IPS-15b (cell line): ENCODE results near the gene CDH16.
"Not testable (repeated sequence)": the region's sequence is repeated elsewhere in the genome, so short reads cannot be mapped to it uniquely, and the experiment has no call there.

Experiments used
- H3K27me3 ChIP-seq: one replicate; pipeline ENCODE4 v1.6.1; 2013; ENCODE audit warnings: low read length; ENCODE audit not compliant: control insufficient read depth, insufficient read depth
- H3K36me3 ChIP-seq: one replicate; pipeline ENCODE4 v1.6.1; 2013; ENCODE audit warnings: low read length; ENCODE audit not compliant: control insufficient read depth, insufficient read depth
- H3K4me1 ChIP-seq: one replicate; pipeline ENCODE4 v1.6.1; 2013; ENCODE audit warnings: mild to moderate bottlenecking, low read length; ENCODE audit not compliant: control insufficient read depth, insufficient read depth
- H3K4me3 ChIP-seq: one replicate; pipeline ENCODE4 v1.5.1; 2013; ENCODE audit warnings: low read depth, low read length
- H3K9ac ChIP-seq: one replicate; pipeline ENCODE4 v1.6.1; 2013; ENCODE audit warnings: low read depth, mild to moderate bottlenecking, low read length
- H3K9me3 ChIP-seq: one replicate; pipeline ENCODE4 v1.6.1; 2013; ENCODE audit warnings: mild to moderate bottlenecking, low read length; ENCODE audit not compliant: control insufficient read depth, insufficient read depth

The CDH16 gene

GRCh38 chr16:66896682-66897081 is 22.0 kb downstream of the CDH16 start:
- H3K9ac ChIP-seq, H3K27me3 ChIP-seq, H3K4me1 ChIP-seq, H3K4me3 ChIP-seq, H3K36me3 ChIP-seq, H3K9me3 ChIP-seq: not testable (repeated sequence)

DNA sequence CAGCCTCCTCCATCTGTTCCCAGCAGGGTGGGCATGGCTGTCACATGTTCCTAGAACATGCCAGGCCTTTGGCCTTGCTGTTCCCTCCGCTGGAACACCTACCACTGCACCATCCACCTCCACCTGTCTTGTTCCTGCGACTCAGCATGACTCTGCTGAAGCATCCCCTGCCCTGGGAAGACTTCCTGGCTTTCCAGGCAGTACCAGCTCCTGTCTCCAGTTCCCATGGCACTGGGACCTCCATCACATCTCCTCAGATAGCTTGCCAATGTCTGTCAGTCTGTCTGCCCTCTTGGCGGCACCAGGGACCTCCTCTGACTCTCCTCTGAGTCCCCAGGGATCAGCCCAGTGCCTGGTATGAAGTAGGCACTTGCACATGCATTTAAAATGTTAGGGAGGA is 22.7 kb downstream of the CDH16 start:
- Histone ChIP-seq H3K9ac (no peak overlapping the region), H3K9me3 (no peaks in the 10 kb centered on the region), H3K36me3 (no peaks in the 10 kb centered on the region), H3K4me3 (no peak overlapping the region), H3K27me3 (no peaks in the 10 kb centered on the region), H3K4me1 (peaks cover 2% of the 10 kb centered on the region)

- no peaks in the 10 kb centered on the region for H3K27me3 ChIP-seq
These were observed 23.1 kb downstream of the CDH16 start for GRCh38 chr16:66895689-66895979.

DNA sequence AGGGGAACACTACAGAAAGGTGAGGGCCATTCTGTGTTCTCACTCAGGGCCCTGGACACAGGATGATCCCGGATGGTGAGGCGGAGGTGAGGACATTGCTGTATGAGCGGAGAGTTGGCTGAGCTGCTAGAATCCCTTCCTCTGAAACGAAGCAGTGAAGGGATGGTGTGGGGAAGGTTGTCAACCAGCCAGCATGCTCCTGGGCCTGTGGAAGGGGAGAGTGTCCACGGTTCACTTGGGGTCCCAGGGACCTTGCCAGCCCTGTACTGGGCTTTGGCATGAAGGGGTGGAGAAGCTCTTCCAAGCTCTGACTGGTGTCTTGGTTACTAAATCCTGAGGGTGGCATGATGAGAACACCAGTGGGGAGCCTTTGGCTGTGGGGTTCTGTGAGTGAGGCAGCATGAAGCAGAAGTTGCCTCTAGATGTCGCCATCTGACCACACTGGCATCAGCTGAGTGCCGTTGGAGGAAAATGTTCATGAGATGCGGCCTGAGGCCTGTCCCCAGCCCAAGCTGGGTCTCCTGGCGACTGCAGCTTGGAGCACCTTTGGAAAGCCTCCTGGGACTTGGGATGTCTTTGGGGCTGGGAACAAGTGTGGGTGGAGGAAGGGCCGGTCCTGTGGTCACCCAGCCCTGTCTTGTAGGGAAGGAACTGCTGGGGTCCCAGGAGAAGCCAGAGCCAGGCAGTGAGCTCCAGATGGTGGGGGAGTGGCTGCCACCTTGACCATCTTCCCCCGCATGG is 23.6 kb downstream of the CDH16 start:
- Histone ChIP-seq H3K27me3 (no peaks in the 10 kb centered on the region), H3K9ac (no peak overlapping the region), H3K36me3 (no peaks in the 10 kb centered on the region), H3K9me3 (no peaks in the 10 kb centered on the region), H3K4me3 (no peak overlapping the region), H3K4me1 (peaks cover under 1% of the 10 kb centered on the region)

More at GRCh38 chr16:66895689-66895979, 23.1 kb downstream of the CDH16 start:
- no peak overlapping the region for H3K4me3 ChIP-seq
- H3K36me3 ChIP-seq, result no peaks in the 10 kb centered on the region
- no peak overlapping the region for H3K9ac ChIP-seq
- peaks cover 2% of the 10 kb centered on the region for H3K4me1 ChIP-seq
- H3K9me3 ChIP-seq, result no peaks in the 10 kb centered on the region

- Histone ChIP-seq H3K36me3 (no peaks in the 10 kb centered on the region), H3K4me3 (no peak overlapping the region), H3K9me3 (no peaks in the 10 kb centered on the region), H3K27me3 (no peaks in the 10 kb centered on the region), H3K4me1 (no peaks in the 10 kb centered on the region), H3K9ac (no peak overlapping the region)
These were observed 24.6 kb downstream of the CDH16 start for GRCh38 chr16:66894055-66894454.

GRCh38 chr16:66891797-66892196 is 26.9 kb downstream of the CDH16 start:
- H3K4me3 ChIP-seq, result no peak overlapping the region
- no peaks in the 10 kb centered on the region for H3K4me1 ChIP-seq
- H3K36me3 ChIP-seq, result no peaks in the 10 kb centered on the region

DNA sequence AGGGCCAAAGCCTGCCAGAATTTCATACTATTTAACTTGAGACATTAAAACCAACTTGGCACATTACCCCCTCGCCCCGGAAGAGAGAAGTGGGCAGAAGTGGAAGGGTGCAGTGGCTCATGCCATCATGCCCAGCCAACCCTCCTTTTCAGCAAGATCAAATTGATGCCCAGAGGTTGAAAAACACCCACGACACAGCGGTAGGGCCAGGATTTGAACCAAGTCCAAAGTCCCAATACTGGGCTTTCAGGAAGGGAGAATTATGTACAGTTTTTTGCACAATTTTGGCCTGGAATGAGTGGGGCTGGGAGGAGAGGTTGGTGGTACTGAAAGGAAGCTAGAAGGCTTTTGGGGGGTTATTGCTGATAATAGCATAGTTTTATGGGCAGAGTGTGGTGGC is 27.3 kb downstream of the CDH16 start:
- Histone ChIP-seq H3K27me3 (no peaks in the 10 kb centered on the region), H3K9ac (no peak overlapping the region), H3K9me3 (no peaks in the 10 kb centered on the region), H3K36me3 (no peaks in the 10 kb centered on the region), H3K4me3 (no peak overlapping the region), H3K4me1 (no peaks in the 10 kb centered on the region)

More at GRCh38 chr16:66891797-66892196, 26.9 kb downstream of the CDH16 start:
- H3K9ac ChIP-seq, result no peak overlapping the region
- H3K27me3 ChIP-seq, result no peaks in the 10 kb centered on the region
- no peaks in the 10 kb centered on the region for H3K9me3 ChIP-seq

- Histone ChIP-seq H3K27me3 (no peaks in the 10 kb centered on the region), H3K4me1 (no peaks in the 10 kb centered on the region), H3K36me3 (no peaks in the 10 kb centered on the region), H3K9ac (no peak overlapping the region), H3K9me3 (no peaks in the 10 kb centered on the region), H3K4me3 (no peak overlapping the region)
These were observed 27.9 kb downstream of the CDH16 start for GRCh38 chr16:66890799-66891198.

GRCh38 chr16:66889622-66890021 is 29.1 kb downstream of the CDH16 start:
- peaks cover 10% of the 10 kb centered on the region for H3K36me3 ChIP-seq
- no peaks in the 10 kb centered on the region for H3K27me3 ChIP-seq
- no peak overlapping the region for H3K4me3 ChIP-seq
- H3K4me1 ChIP-seq, result no peaks in the 10 kb centered on the region
- H3K9me3 ChIP-seq, result no peaks in the 10 kb centered on the region
- H3K9ac ChIP-seq, result no peak overlapping the region

DNA sequence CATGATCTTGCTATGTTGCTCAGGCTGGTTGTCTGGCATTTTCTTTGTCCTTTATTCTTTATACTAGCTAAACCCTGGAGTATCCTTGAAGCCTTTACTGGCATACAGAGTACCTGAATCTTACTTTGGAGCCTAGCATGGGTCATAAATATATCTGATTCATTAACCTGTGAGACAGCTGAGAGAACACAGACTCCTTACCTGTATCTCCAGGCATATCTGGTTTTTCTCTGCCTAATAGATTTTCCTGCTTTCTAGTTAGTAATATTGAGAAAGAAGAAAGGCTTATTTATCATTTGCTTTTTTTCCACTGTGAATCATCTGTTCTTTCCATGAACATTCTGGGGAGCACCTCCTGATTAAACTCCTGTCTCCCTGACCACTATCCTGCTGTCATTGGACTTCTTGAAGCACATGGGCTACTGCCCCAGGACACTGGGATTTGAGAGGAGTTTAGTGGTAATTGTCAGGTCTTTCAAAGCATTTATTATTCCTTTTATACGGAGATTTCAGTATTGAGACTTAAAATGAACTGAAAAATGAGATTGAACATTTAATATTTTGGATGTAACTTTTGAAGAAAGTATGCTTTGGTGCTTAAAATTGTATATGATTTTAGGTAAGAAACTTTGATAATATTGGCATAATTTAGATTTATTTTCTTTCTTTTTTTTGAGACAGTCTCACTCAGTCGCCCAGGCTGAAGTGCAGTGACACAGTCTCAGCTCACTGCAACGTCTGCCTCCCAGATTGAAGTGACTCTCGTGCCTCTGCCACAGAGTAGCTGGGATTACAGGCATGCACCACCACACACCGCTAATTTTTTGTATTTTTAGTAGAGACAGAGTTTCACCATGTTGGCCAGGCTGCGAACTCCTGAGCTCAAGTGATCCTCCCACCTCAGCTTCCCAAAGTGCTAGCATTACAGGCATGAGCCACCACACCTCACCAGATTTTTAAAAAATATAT is 29.8 kb downstream of the CDH16 start:
- no peak overlapping the region for H3K9ac ChIP-seq
- no peaks in the 10 kb centered on the region for H3K9me3 ChIP-seq
- peaks cover 14% of the 10 kb centered on the region for H3K36me3 ChIP-seq
- H3K4me3 ChIP-seq, result no peak overlapping the region
- H3K27me3 ChIP-seq, result no peaks in the 10 kb centered on the region
- H3K4me1 ChIP-seq, result no peaks in the 10 kb centered on the region

DNA sequence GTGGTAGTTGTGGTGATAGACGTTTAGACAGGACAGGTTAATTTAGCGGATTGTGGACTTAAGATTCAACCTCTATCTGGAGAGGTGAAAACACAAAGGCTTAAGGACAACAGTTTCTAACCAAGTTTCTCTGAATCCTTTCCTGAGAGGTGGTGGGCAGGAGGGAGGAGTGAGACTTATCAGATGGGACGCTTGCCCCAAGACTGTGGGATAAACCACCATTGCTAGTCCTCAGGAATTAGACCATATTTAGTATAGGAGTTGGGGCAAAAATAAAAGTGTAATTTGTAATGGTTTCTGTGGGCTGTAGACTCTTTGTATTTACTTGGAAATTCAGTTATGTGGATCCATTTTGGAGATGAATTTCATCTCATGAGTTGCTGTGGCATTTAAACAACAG is 31.8 kb downstream of the CDH16 start:
- H3K9me3 ChIP-seq, result no peaks in the 10 kb centered on the region
- peaks cover 14% of the 10 kb centered on the region for H3K36me3 ChIP-seq
- H3K4me3 ChIP-seq, result no peak overlapping the region
- no peaks in the 10 kb centered on the region for H3K27me3 ChIP-seq
- H3K9ac ChIP-seq, result no peak overlapping the region
- H3K4me1 ChIP-seq, result no peaks in the 10 kb centered on the region

DNA sequence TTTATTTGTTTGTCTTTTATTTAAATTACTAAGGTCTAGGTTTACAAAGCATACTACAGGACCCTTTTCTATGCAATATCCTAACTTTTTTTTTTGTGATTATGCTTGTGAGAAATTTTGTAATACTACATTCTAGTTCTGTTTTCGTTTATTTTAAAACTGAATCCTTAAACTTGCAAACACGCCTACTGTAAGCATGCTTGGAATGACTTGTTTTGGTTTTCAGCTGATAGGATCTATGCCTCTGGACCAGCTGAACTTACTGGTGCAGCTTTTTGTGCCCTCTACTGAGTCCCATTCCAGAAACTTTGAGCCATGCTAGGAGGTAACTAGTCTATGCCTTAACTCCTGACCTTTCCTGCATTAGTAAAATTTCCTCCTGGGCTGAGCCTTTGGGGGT is 32.4 kb downstream of the CDH16 start:
- no peak overlapping the region for H3K9ac ChIP-seq
- no peaks in the 10 kb centered on the region for H3K9me3 ChIP-seq
- H3K27me3 ChIP-seq, result no peaks in the 10 kb centered on the region
- peaks cover 14% of the 10 kb centered on the region for H3K36me3 ChIP-seq
- no peaks in the 10 kb centered on the region for H3K4me1 ChIP-seq
- no peak overlapping the region for H3K4me3 ChIP-seq
